Measurements from ENCODE around the gene STAC3.
"Not testable (repeated sequence)": the region's sequence is repeated elsewhere in the genome, so short reads cannot be mapped to it uniquely, and the experiment has no call there.

Gene STAC3

GRCh38 chr12:57250956-57251355, at the start of gene STAC3:
STAC3 (minus strand) TSS chr12:57251187; CDS start chr12:57249636, 1,551 bp downstream.
- no peaks in the 10 kb centered on the region for H3K27me3 ChIP-seq (ENCODE audit: insufficient read depth, low read depth, severe bottlenecking)
- peaks cover 3% of the 10 kb centered on the region for H3K36me3 ChIP-seq
- no peaks in the 10 kb centered on the region for H3K9me3 ChIP-seq (ENCODE audit: severe bottlenecking)
- no peak for DNase-seq
- H3K27ac ChIP-seq: no peak within 1 kb of the TSS
- TF ChIP-seq CTCF (IDR thresholded peaks at IDR 0.05; ENCODE audit: low read depth, low read length): no peak
- no peak within 1 kb of the TSS for H3K4me3 ChIP-seq (ENCODE audit: low read depth, low read length)

DNA sequence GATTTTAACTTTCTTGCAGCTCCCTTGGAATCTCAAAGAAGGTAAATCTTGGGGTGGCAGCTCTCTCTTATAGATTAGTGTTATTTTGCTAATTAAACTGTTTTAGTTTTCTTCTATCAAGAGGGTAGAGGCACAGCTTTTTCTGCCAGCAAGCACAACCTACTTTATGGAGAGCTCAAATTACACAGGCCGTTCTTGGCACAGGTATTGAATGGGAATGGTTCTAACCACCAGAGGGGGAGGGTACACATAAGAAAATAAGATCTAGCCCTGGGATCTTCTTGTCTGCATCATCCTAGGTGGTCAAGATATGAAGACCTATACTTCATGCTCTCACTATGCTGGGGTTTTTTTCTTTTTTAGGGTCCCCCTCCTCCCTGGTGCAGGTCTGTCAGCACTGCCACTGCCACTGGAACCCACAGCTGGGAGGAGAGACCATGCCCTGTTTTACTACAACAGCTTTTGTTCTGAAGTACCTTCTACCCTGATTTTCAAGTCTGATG, 48.6 kb upstream of the STAC3 start:
- TF ChIP-seq CTCF (IDR thresholded peaks at IDR 0.05; ENCODE audit: low read depth, low read length): no peak
- Histone ChIP-seq H3K4me3 (ENCODE audit: low read depth, low read length) (no peak overlapping the region), H3K9me3 (ENCODE audit: severe bottlenecking) (no peaks in the 10 kb centered on the region), H3K27ac (no peak overlapping the region), H3K27me3 (ENCODE audit: insufficient read depth, low read depth, severe bottlenecking) (no peaks in the 10 kb centered on the region), H3K36me3 (peaks cover 28% of the 10 kb centered on the region)
- DNase-seq: no peak

GRCh38 chr12:57296291-57296690, 45.3 kb upstream of the STAC3 start:
- no peak for TF ChIP-seq CTCF (IDR thresholded peaks at IDR 0.05; ENCODE audit: low read depth, low read length)
- H3K36me3 ChIP-seq: peaks cover 33% of the 10 kb centered on the region

GRCh38 chr12:57282073-57282472, 31.1 kb upstream of the STAC3 start:
- H3K4me3 ChIP-seq (ENCODE audit: low read depth, low read length); H3K27me3 ChIP-seq (ENCODE audit: insufficient read depth, low read depth, severe bottlenecking); DNase-seq; H3K27ac ChIP-seq; H3K9me3 ChIP-seq (ENCODE audit: severe bottlenecking): not testable (repeated sequence)
- peaks cover 33% of the 10 kb centered on the region for H3K36me3 ChIP-seq

More at GRCh38 chr12:57296291-57296690, 45.3 kb upstream of the STAC3 start:
- Histone ChIP-seq H3K9me3 (ENCODE audit: severe bottlenecking) (no peaks in the 10 kb centered on the region), H3K4me3 (ENCODE audit: low read depth, low read length) (no peak overlapping the region), H3K27ac (no peak overlapping the region), H3K27me3 (ENCODE audit: insufficient read depth, low read depth, severe bottlenecking) (no peaks in the 10 kb centered on the region)
- DNase-seq: no peak

DNA sequence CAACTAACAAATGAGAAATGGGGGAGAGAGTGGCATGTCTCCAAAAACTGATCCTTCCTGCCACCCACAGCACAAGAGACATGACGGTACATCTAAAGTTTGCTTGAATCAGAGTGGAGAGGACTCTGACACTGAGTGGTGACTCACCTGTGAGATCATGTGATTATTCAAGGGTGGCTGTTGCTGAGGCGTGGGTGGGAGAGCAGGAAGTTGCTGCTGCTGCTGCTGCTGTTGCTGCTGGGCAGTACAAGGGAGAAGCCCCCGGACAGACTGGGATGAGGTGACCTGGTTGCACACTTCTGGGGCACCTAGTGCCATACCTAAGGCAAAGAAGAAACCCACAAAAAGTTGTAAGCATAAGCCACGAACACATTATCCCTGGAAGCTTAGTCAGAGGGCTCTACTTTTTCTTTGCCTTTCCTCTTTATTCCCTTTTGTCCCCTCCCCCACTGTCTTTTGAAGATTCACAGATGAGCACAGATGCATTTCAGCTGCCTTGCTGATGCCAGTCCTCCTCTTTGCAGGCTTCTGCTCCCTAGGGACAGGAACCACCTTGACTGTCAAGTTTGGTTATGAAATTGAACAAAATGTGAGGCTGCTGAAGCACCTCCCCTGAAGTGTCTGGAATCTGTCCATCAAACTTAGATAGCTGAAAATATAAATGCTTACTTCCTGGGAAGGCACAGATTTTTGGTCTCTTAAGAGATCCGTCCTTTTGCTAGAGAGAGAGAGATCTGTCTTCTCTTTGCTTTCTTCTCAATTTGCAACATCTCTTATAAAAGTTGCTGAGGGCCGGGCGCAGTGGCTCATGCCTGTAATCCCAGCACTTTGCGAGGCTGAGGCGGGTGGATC, 29.4 kb upstream of the STAC3 start:
- no peak for DNase-seq
- no peak for TF ChIP-seq CTCF (IDR thresholded peaks at IDR 0.05; ENCODE audit: low read depth, low read length)
- H3K9me3 ChIP-seq (ENCODE audit: severe bottlenecking): no peaks in the 10 kb centered on the region
- H3K27me3 ChIP-seq (ENCODE audit: insufficient read depth, low read depth, severe bottlenecking): no peaks in the 10 kb centered on the region
- H3K4me3 ChIP-seq (ENCODE audit: low read depth, low read length): no peak overlapping the region
- H3K27ac ChIP-seq: no peak overlapping the region
- peaks cover 37% of the 10 kb centered on the region for H3K36me3 ChIP-seq

GRCh38 chr12:57278465-57279381, 27.7 kb upstream of the STAC3 start:
- no peak for TF ChIP-seq CTCF (IDR thresholded peaks at IDR 0.05; ENCODE audit: low read depth, low read length)
- no peaks in the 10 kb centered on the region for H3K9me3 ChIP-seq (ENCODE audit: severe bottlenecking)
- H3K27me3 ChIP-seq (ENCODE audit: insufficient read depth, low read depth, severe bottlenecking): no peaks in the 10 kb centered on the region
- no peak overlapping the region for H3K27ac ChIP-seq
- peaks cover 37% of the 10 kb centered on the region for H3K36me3 ChIP-seq
- no peak overlapping the region for H3K4me3 ChIP-seq (ENCODE audit: low read depth, low read length)
- DNase-seq: no peak
